ENCODE data around the gene FBXO15. TPM values are rescaled to one million over a fixed set of nuclear protein-coding genes. Genes with fewer than 3 reads are reported as not detected.

The FBXO15 gene
- polyA plus RNA-seq, 1 experiment: 0.75 TPM

DNA sequence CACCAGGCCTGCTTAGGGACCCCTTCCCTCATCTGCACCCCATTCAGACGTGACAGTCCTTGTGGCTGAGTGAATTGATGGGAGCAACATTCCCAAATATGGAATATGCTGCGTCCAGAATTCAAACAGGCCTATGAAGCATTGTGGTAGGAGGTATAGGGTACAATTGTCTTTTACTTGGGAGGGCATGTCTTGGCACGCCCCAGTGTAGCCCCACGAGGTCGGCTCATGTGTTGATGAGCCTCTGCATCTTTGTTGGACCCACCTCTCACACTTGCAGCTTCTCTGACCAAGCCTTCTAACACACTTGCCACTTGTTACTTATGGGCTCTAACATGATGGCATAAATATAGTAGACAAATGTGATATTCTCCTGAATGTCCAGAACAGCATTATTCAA, 2.2 kb upstream of the FBXO15 start:
- ChIA-PET POLR2A (no interaction called here), CTCF (no interaction called here)
- no peaks in the 10 kb centered on the region for H3K27me3 ChIP-seq (ENCODE audit: control insufficient read depth, insufficient read depth, low read length)
- TF ChIP-seq, protein P1, sequence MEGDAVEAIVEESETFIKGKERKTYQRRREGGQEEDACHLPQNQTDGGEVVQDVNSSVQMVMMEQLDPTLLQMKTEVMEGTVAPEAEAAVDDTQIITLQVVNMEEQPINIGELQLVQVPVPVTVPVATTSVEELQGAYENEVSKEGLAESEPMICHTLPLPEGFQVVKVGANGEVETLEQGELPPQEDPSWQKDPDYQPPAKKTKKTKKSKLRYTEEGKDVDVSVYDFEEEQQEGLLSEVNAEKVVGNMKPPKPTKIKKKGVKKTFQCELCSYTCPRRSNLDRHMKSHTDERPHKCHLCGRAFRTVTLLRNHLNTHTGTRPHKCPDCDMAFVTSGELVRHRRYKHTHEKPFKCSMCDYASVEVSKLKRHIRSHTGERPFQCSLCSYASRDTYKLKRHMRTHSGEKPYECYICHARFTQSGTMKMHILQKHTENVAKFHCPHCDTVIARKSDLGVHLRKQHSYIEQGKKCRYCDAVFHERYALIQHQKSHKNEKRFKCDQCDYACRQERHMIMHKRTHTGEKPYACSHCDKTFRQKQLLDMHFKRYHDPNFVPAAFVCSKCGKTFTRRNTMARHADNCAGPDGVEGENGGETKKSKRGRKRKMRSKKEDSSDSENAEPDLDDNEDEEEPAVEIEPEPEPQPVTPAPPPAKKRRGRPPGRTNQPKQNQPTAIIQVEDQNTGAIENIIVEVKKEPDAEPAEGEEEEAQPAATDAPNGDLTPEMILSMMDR (IDR thresholded peaks at IDR 0.05; ENCODE audit: insufficient read depth, low read depth, low read length): no peak
- no peak for DNase-seq (ENCODE audit: low read depth)
- no peak overlapping the region for H3K4me3 ChIP-seq (ENCODE audit: low read depth, low read length)
- H3K36me3 ChIP-seq (ENCODE audit: control insufficient read depth, insufficient read depth, low read length): peaks cover 1% of the 10 kb centered on the region; the same call in 1 of the 2 replicates

DNA sequence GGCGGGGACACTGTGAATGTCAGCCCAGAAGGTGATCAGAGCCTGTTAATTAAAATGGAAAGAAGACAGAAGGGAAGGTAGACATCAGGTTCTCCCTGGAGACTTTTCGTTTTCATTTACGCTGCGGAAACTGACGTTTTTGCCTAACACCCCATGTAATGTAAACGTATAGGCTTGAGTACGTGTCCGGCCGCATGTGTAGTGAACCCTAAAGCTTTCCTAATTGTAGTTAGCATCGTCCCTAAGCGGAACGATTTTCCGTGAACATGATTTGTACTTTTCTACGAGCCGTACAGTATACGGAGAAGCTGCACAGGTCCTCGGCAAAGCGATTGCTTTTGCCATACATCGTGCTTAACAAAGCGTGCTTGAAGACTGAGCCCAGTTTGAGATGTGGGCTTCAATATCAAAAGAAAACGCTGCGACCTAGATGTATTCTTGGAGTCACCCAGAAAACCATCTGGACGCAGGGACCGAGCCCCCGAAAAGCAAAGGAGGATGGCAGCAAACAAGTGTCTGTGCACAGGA, 973 bp upstream of the FBXO15 start:
- peak overlapping the region; percentile 85 for H3K4me3 ChIP-seq (ENCODE audit: low read depth, low read length)
- ChIA-PET CTCF (interaction anchor here (0.6 kb wide), 1 partner anchor 292 kb away, joined by 3 read pairs; no protein-coding TSS in a partner anchor), POLR2A (no interaction called here)
- H3K36me3 ChIP-seq (ENCODE audit: control insufficient read depth, insufficient read depth, low read length): no peaks in the 10 kb centered on the region
- TF ChIP-seq, protein P1 (IDR thresholded peaks at IDR 0.05; ENCODE audit: insufficient read depth, low read depth, low read length): no peak
- H3K27me3 ChIP-seq (ENCODE audit: control insufficient read depth, insufficient read depth, low read length): no peaks in the 10 kb centered on the region
- no peak for DNase-seq (ENCODE audit: low read depth)

DNA sequence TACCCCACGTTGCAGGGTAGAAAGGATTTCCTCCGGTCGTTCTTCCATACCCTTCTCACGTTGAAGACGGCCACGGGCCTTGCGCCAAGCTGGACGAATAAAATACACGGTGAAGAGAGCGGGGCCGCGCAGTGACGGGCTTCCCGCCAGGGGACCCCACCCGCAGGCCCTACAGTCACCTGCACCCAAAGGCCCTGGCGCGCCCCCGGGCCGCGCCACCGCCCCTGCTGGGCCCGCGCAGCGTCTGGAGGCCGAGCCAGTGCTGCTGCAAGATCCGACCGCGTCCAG, 199 bp downstream of the FBXO15 start:
- H3K36me3 ChIP-seq (ENCODE audit: control insufficient read depth, insufficient read depth, low read length): no peaks in the 10 kb centered on the region
- no peaks in the 10 kb centered on the region for H3K27me3 ChIP-seq (ENCODE audit: control insufficient read depth, insufficient read depth, low read length)
- CTCF ChIA-PET: no interaction called here
- POLR2A ChIA-PET: no interaction called here
- TF ChIP-seq, protein P1 (IDR thresholded peaks at IDR 0.05; ENCODE audit: insufficient read depth, low read depth, low read length): no peak
- no peak for DNase-seq (ENCODE audit: low read depth)
- H3K4me3 ChIP-seq (ENCODE audit: low read depth, low read length): peak overlapping the region; percentile 85

DNA sequence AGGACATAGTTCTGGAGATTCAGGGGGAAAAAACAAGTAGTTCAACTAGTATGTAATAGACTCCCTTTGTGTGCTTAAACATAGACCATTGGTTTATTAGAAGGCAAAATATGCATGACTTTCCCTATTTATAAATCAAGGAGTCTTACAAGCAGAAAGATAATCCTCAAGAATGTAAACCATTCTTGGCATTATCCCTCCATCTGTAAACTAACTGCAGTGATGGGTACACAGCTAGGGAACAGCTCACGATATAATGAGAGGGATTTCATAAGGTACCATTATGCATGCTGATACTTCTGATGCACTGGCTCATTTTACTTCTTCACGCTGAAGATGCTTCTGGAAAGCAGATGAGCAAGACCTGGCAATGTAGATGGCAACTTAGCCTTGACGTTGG, 878 bp downstream of the FBXO15 start:
- ChIA-PET POLR2A (no interaction called here), CTCF (no interaction called here)
- no peaks in the 10 kb centered on the region for H3K27me3 ChIP-seq (ENCODE audit: control insufficient read depth, insufficient read depth, low read length)
- H3K36me3 ChIP-seq (ENCODE audit: control insufficient read depth, insufficient read depth, low read length): no peaks in the 10 kb centered on the region
- DNase-seq (ENCODE audit: low read depth): peak; percentile 29
- TF ChIP-seq, protein P1 (IDR thresholded peaks at IDR 0.05; ENCODE audit: insufficient read depth, low read depth, low read length): no peak
- no peak overlapping the region; the same call in 1 of the 2 replicates for H3K4me3 ChIP-seq (ENCODE audit: low read depth, low read length)

DNA sequence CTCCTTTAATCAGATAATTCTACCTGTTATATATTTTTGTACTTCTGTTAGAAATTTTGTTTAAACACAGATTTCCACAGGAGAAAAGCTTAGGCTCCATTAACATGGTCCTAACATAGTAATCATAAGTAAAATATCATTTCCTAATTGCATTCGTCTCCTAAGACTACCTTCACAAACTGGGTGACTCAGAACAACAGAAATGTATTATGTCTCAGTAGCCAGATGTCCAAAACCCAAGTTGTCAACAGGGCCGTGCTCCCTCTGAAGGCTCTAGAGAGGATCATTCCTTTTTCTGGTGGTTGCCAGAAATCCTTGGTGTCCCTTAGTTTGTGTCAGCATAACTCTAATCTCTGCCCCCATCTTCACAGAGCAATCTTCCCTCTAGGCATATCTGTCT, 5.4 kb downstream of the FBXO15 start:
- no peaks in the 10 kb centered on the region for H3K36me3 ChIP-seq (ENCODE audit: control insufficient read depth, insufficient read depth, low read length)
- TF ChIP-seq, protein P1 (IDR thresholded peaks at IDR 0.05; ENCODE audit: insufficient read depth, low read depth, low read length): no peak
- CTCF ChIA-PET: no interaction called here
- no peaks in the 10 kb centered on the region for H3K27me3 ChIP-seq (ENCODE audit: control insufficient read depth, insufficient read depth, low read length)
- no peak for DNase-seq (ENCODE audit: low read depth)
- H3K4me3 ChIP-seq (ENCODE audit: low read depth, low read length): no peak overlapping the region
- POLR2A ChIA-PET: no interaction called here

Measured in BJ (cell line).